Brain microvascular endothelial cell (primary cell): ENCODE data around the gene KRTAP9-4.
"Not testable (repeated sequence)": the region's sequence is repeated elsewhere in the genome, so short reads cannot be mapped to it uniquely, and the experiment has no call there.

ENCODE experiments used
- DNase-seq: peaks from one replicate; pipeline ENCODE4 v3.0.0-alpha.2; 2020
- H3K27ac ChIP-seq: fragments of 250-450 bp; sonication (Bioruptor Pico); 2 replicates; pipeline ENCODE4 v1.5.1; 2020; ENCODE audit warnings: mild to moderate bottlenecking, moderate library complexity
- H3K27me3 ChIP-seq: fragments of 250-450 bp; sonication (Bioruptor Pico); replicated peaks from 2 replicates; pipeline ENCODE4 v1.5.1; 2020; ENCODE audit warnings: mild to moderate bottlenecking
- H3K36me3 ChIP-seq: fragments of 250-450 bp; sonication (Bioruptor Pico); replicated peaks from 2 replicates; pipeline ENCODE4 v1.5.1; 2020; ENCODE audit warnings: mild to moderate bottlenecking
- H3K4me3 ChIP-seq: 2 replicates; pipeline ENCODE4 v1.5.1; 2011; ENCODE audit warnings: low read depth, mild to moderate bottlenecking, control low read depth, low read length, moderate library complexity
- CTCF ChIP-seq: IDR thresholded peaks from 2 replicates; pipeline ENCODE4 v1.5.1; 2011; ENCODE audit warnings: low read depth, mild to moderate bottlenecking, moderate library complexity, low read length, control low read depth, inconsistent platforms; ENCODE audit errors: missing control alignments
- in situ Hi-C: cut with HindIII; loops from 2 replicates; pipeline ENCODE4 v1.10.0; 2017; ENCODE audit warnings: low sequenced_read_pairs, low pct_ligation_motif_present

KRTAP9-4 gene

GRCh38 chr17:41265078-41265477 is 15.6 kb downstream of the KRTAP9-4 start, which contains the start of gene KRTAP9-6:
Gene KRTAP9-6 (plus strand): TSS chr17:41265378. CDS start chr17:41265378, 0 bp downstream.
- Histone ChIP-seq H3K27ac (no peak within 1 kb of the TSS), H3K36me3 (no peaks in the 10 kb centered on the region), H3K27me3 (no peaks in the 10 kb centered on the region), H3K4me3 (no peak within 1 kb of the TSS)
- TF ChIP-seq CTCF = no peak
- in situ Hi-C loops = no loop called here
- no peak for DNase-seq

GRCh38 chr17:41267711-41268110 is 18.2 kb downstream of the KRTAP9-4 start:
- Histone ChIP-seq H3K27ac (no peak overlapping the region), H3K4me3 (no peak overlapping the region), H3K27me3 (no peaks in the 10 kb centered on the region), H3K36me3 (no peaks in the 10 kb centered on the region)
- in situ Hi-C loops = no loop called here
- TF ChIP-seq CTCF = no peak
- no peak for DNase-seq

GRCh38 chr17:41271323-41271722 is 21.8 kb downstream of the KRTAP9-4 start:
- DNase-seq, H3K27me3 ChIP-seq, in situ Hi-C loops, H3K4me3 ChIP-seq, H3K36me3 ChIP-seq, H3K27ac ChIP-seq: not testable (repeated sequence)

DNA sequence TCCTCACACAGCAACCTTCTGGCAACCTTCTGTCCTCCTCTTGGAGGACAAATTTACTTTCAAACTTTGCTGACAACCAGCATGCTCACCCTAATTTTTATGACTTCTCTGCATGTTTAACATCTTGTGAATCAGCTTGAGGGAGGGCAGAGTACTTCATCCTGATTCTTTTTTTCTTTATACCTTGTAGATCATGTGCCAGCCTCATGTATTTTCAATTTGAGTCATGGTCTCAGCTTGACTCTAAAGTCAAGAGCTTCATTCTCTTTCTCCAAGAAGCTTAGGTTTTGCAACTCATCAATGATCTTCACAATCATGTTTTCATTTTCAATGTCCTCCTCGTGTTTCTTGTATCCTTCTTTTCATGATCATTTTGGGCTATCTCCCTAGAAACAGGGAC is 22.4 kb downstream of the KRTAP9-4 start:
- Histone ChIP-seq H3K27ac (no peak overlapping the region), H3K36me3 (no peaks in the 10 kb centered on the region), H3K4me3 (no peak overlapping the region), H3K27me3 (no peaks in the 10 kb centered on the region)
- in situ Hi-C loops = no loop called here
- DNase-seq = no peak
- TF ChIP-seq CTCF = no peak

DNA sequence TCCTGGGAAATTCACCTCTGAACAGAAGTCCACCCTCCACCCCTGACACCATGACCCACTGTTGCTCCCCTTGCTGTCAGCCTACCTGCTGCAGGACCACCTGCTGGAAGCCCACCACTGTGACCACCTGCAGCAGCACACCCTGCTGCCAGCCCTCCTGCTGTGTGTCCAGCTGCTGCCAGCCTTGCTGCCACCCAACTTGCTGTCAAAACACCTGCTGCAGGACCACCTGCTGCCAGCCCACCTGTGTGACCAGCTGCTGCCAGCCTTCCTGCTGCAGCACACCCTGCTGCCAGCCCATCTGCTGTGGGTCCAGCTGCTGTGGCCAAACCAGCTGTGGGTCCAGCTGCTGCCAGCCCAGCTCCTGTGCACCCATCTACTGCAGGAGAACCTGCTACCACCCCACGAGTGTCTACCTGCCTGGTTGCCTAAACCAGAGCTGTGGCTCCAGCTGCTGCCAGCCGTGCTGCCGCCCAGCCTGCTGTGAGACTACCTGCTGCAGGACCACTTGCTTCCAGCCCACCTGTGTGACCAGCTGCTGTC is 26.2 kb downstream of the KRTAP9-4 start, which contains the start of gene KRTAP9-7:
TSS of gene KRTAP9-7 (plus strand) at position 51 of the 543 bp plus-strand sequence. CDS start at position 51, 0 bp downstream.
- H3K27ac ChIP-seq, H3K27me3 ChIP-seq, DNase-seq, H3K4me3 ChIP-seq, in situ Hi-C loops, H3K36me3 ChIP-seq: not testable (repeated sequence)

DNA sequence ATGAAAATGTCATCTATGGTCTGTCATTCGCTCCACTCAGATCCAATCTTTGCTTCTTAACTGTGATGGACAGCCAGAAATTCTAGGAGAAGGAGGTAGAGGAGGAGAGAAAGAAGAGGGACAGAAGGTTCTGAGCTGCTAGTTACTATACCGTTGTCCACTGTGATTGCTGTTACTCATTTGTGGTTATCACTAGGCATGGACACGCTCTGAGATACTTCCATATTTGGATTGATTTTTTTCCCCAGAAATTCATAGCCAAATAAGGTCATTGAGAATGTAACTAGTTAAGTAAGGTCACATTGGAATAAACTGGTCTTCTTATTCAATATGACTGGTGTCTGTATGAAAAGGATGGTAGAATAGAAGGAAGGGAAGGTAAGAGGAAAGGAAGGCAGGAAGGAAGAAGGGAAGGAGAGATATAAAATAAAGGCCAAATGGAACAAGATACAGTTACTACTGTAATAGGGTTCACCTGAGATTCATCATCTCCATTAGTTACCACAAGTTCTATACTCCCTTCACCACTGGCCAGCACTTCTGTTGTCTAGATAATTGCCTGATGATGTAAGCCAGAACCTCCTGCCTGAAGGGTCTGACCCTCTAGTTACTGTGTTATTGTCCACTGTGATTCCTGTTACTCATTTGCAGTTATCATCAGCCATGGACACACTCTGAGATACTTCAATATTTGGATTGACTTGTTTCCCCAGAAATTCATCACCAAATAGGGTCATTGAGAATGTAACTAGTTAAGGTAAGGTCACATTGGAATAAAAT is 28.9 kb downstream of the KRTAP9-4 start:
- no peak for TF ChIP-seq CTCF
- DNase-seq = no peak
- H3K27me3 ChIP-seq = no peaks in the 10 kb centered on the region
- H3K27ac ChIP-seq = no peak overlapping the region
- in situ Hi-C loops = no loop called here
- H3K36me3 ChIP-seq = no peaks in the 10 kb centered on the region
- H3K4me3 ChIP-seq = no peak overlapping the region
